Parathyroid adenoma (tissue), 2 donors: ENCODE measurements around the gene OR52B4.
"Not testable (repeated sequence)": the region's sequence is repeated elsewhere in the genome, so short reads cannot be mapped to it uniquely, and the experiment has no call there.

Experiments
- H2AFZ ChIP-seq: fragments of 300-600 bp; sonication (generic); one replicate; pipeline ENCODE4 v1.7.0; 2017; ENCODE audit warnings: antibody characterized with exemption, mild to moderate bottlenecking
- H3K27ac ChIP-seq: fragments of 300-600 bp; sonication (generic); one replicate; pipeline ENCODE4 v1.7.0; 2017
- H3K27me3 ChIP-seq: fragments of 300-600 bp; sonication (generic); one replicate; pipeline ENCODE4 v1.7.0; 2017; ENCODE audit warnings: low read length; ENCODE audit not compliant: control insufficient read depth, insufficient read depth
- H3K36me3 ChIP-seq: fragments of 300-600 bp; sonication (generic); one replicate; pipeline ENCODE4 v1.7.0; 2017; ENCODE audit warnings: low read length; ENCODE audit not compliant: control insufficient read depth, insufficient read depth
- H3K4me1 ChIP-seq: fragments of 300-600 bp; sonication (generic); one replicate; pipeline ENCODE4 v1.7.0; 2017; ENCODE audit warnings: control low read depth
- H3K4me2 ChIP-seq: fragments of 300-600 bp; sonication (generic); one replicate; pipeline ENCODE4 v1.7.0; 2017; ENCODE audit warnings: low read length
- H3K4me3 ChIP-seq: fragments of 300-600 bp; sonication (generic); one replicate; pipeline ENCODE4 v1.7.0; 2017; ENCODE audit warnings: low read depth, low read length
- H3K79me2 ChIP-seq: fragments of 300-600 bp; sonication (generic); one replicate; pipeline ENCODE4 v1.7.0; 2017; ENCODE audit warnings: control low read depth
- H3K9ac ChIP-seq: fragments of 300-600 bp; sonication (generic); one replicate; pipeline ENCODE4 v1.7.0; 2017; ENCODE audit warnings: mild to moderate bottlenecking
- H3K9me3 ChIP-seq: fragments of 300-600 bp; sonication (generic); one replicate; pipeline ENCODE4 v1.7.0; 2017; ENCODE audit warnings: low read length; ENCODE audit not compliant: control insufficient read depth
- CTCF ChIP-seq: fragments of 300-600 bp; sonication (generic); IDR thresholded peaks from one replicate; pipeline ENCODE4 v1.7.0; 2017; ENCODE audit warnings: antibody characterized with exemption, mild to moderate bottlenecking
- donor health status: primary hyperparathyroidism.

Gene OR52B4

GRCh38 chr11:4375431-4376140, 7.4 kb upstream of the OR52B4 start:
- Histone ChIP-seq H3K4me2 (no peak overlapping the region), H3K79me2 (no peaks in the 10 kb centered on the region), H3K4me3 (no peak overlapping the region), H3K27ac (no peak overlapping the region), H3K9me3 (no peaks in the 10 kb centered on the region), H3K4me1 (no peaks in the 10 kb centered on the region), H2AFZ (no peak overlapping the region), H3K36me3 (no peaks in the 10 kb centered on the region), H3K27me3 (no peaks in the 10 kb centered on the region), H3K9ac (no peak overlapping the region)
- TF ChIP-seq CTCF: no peak

- Histone ChIP-seq H3K79me2 (no peaks in the 10 kb centered on the region), H3K4me3 (no peak overlapping the region), H2AFZ (no peak overlapping the region), H3K36me3 (no peaks in the 10 kb centered on the region), H3K27me3 (no peaks in the 10 kb centered on the region), H3K27ac (no peak overlapping the region), H3K4me1 (no peaks in the 10 kb centered on the region), H3K9me3 (no peaks in the 10 kb centered on the region), H3K9ac (no peak overlapping the region), H3K4me2 (no peak overlapping the region)
- TF ChIP-seq CTCF: no peak
These were observed 2.0 kb upstream of the OR52B4 start for GRCh38 chr11:4370166-4370565.

GRCh38 chr11:4348142-4348541, 20.0 kb downstream of the OR52B4 start:
- H3K27ac ChIP-seq, H2AFZ ChIP-seq, H3K9ac ChIP-seq, H3K4me3 ChIP-seq, H3K79me2 ChIP-seq, H3K36me3 ChIP-seq, H3K9me3 ChIP-seq, H3K4me2 ChIP-seq, H3K27me3 ChIP-seq, H3K4me1 ChIP-seq: not testable (repeated sequence)

GRCh38 chr11:4345366-4345765, 22.8 kb downstream of the OR52B4 start:
- H3K79me2 ChIP-seq, H3K4me2 ChIP-seq, H3K27me3 ChIP-seq, H3K4me3 ChIP-seq, H3K36me3 ChIP-seq, H3K27ac ChIP-seq, H3K9me3 ChIP-seq, H3K4me1 ChIP-seq, H2AFZ ChIP-seq, H3K9ac ChIP-seq: not testable (repeated sequence)

GRCh38 chr11:4334356-4334755, 33.8 kb downstream of the OR52B4 start:
- H3K4me3 ChIP-seq, H3K79me2 ChIP-seq, H3K27ac ChIP-seq, H3K27me3 ChIP-seq, H3K9me3 ChIP-seq, H3K4me1 ChIP-seq, H3K9ac ChIP-seq, H3K4me2 ChIP-seq, H2AFZ ChIP-seq, H3K36me3 ChIP-seq: not testable (repeated sequence)
